Retina (tissue), 1 donor: ENCODE measurements around the gene CYSTM1.
A peak's percentile ranks its signal among the peaks of the same experiment; 100 is the strongest.
"Not testable (repeated sequence)": the region's sequence is repeated elsewhere in the genome, so short reads cannot be mapped to it uniquely, and the experiment has no call there.

Experiments used
- DNase-seq: peaks from one replicate; pipeline ENCODE4 v3.0.0-alpha.2; 2016

Gene CYSTM1

GRCh38 chr5:140181002-140181483 is 6.1 kb downstream of the CYSTM1 start:
- no peak for DNase-seq

- DNase-seq = no peak
Observed at GRCh38 chr5:140181525-140181924, 6.5 kb downstream of the CYSTM1 start.

GRCh38 chr5:140182075-140182711 is 7.2 kb downstream of the CYSTM1 start:
- no peak for DNase-seq

- peak; percentile 36 for DNase-seq
Observed at GRCh38 chr5:140182803-140183367, 7.9 kb downstream of the CYSTM1 start.

- DNase-seq = no peak
Observed at GRCh38 chr5:140185409-140185808, 10.4 kb downstream of the CYSTM1 start.

GRCh38 chr5:140186267-140186671 is 11.3 kb downstream of the CYSTM1 start:
- no peak for DNase-seq

GRCh38 chr5:140189253-140189652 is 14.3 kb downstream of the CYSTM1 start:
- DNase-seq = no peak

- no peak for DNase-seq
Observed at GRCh38 chr5:140189977-140190871, 15.2 kb downstream of the CYSTM1 start.

- DNase-seq = no peak
Observed at GRCh38 chr5:140190872-140191218, 15.9 kb downstream of the CYSTM1 start.

- DNase-seq = no peak
Observed at GRCh38 chr5:140192715-140193430, 17.9 kb downstream of the CYSTM1 start.

GRCh38 chr5:140194662-140195061 is 19.7 kb downstream of the CYSTM1 start:
- no peak for DNase-seq

- DNase-seq = no peak
Observed at GRCh38 chr5:140196115-140196814, 21.3 kb downstream of the CYSTM1 start.

- no peak for DNase-seq
Observed at GRCh38 chr5:140197023-140197422, 22.0 kb downstream of the CYSTM1 start.

GRCh38 chr5:140198915-140199314 is 23.9 kb downstream of the CYSTM1 start:
- not testable (repeated sequence) for DNase-seq

- DNase-seq = no peak
Observed at GRCh38 chr5:140202078-140202477, 27.1 kb downstream of the CYSTM1 start.

GRCh38 chr5:140202610-140203009 is 27.6 kb downstream of the CYSTM1 start:
- no peak for DNase-seq

- no peak for DNase-seq
Observed at GRCh38 chr5:140205216-140205615, 30.2 kb downstream of the CYSTM1 start.

- no peak for DNase-seq
Observed at GRCh38 chr5:140205952-140206351, 31.0 kb downstream of the CYSTM1 start.

GRCh38 chr5:140207250-140207964 is 32.4 kb downstream of the CYSTM1 start:
- no peak for DNase-seq

- DNase-seq = no peak
Observed at GRCh38 chr5:140208065-140208464, 33.1 kb downstream of the CYSTM1 start.

GRCh38 chr5:140213370-140213983 is 38.5 kb downstream of the CYSTM1 start:
- DNase-seq = no peak
